ENCODE data around the gene PODXL2. TPM values are rescaled to one million over a fixed set of nuclear protein-coding genes. Genes with fewer than 3 reads are reported as not detected.

The PODXL2 gene
- total RNA-seq, 2 experiments from 2014 or later = 4.0 to 4.2 TPM

DNA sequence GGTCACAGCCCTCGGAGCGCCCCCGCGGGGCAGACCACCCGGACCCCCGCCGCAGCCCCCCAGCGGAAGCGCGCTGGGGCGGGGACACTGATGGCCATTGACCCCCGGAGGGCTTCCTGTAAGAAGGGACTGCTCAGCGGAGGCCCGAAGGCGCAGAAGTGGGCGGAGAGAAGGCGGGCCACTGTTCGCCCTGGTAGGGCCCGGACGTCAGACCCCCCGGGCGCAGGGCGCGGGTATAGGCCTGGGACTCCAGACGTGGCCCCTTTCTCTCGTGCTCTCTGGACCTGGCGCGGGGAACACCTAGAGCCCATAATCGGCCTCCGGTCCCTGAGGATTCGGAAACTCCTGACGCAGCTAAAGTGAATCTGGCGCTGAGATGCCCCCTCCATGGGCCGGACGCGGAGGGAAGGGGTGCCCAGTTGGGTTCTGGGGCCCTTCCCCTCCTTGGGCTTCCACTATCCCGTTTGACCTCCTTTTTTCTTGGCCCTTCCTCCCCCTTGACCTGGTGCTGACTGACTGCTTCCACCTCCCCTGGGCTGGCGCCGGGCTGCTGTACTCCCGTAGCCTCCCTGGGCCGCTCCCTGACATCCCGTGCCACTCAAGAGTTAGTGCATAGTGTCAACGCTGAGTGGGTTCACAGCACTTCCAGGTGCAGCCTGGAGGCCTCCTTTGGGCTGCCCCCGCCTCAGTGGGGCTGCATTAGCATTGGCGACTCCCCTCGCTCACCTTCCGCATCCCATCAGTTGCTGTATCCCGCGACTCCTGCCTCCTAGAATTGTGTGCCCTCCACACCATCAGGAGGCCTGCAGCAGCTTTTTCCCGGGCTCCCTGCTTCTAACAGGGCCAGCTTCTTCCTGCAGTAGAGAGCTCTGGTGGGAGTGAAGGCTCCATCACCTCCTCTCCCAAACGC lies 44.5 kb downstream of the PODXL2 start:
- intact Hi-C loops (cut with DNase I, micrococcal nuclease) = loop anchor here (2.0 to 10.0 kb wide), 16 partner anchors 45 to 1756 kb away; partner anchors contain the start of genes TPRA1 (in 2 of the 2), EEFSEC (in 1 of the 2), KLF15 (in 1 of the 2) and MCM2 (in 1 of the 2)
- ChIA-PET CTCF (no interaction called here), POLR2A (interaction anchor here (0.8 to 3.2 kb wide), 10 partner anchors 8 to 1589 kb away, joined by 3 to 23 read pairs (median 5); partner anchors contain the start of genes MCM2, SLC41A3 and TPRA1)
- ATAC-seq (ENCODE audit: poor library complexity) (peak; percentile 50), DNase-seq (peak in 11 of 14 experiments; percentile 38 to 76 (median 53))
- Mint-ChIP-seq H3K4me3 (peak overlapping the region; percentile 94), H3K27ac (peak overlapping the region; percentile 98), H3K9me3 (no peaks in the 10 kb centered on the region), H3K27me3 (no peaks in the 10 kb centered on the region), H3K36me3 (ENCODE audit: low read depth) (peaks cover 33% of the 10 kb centered on the region), H3K4me1 (ENCODE audit: low read depth) (peaks cover 41% of the 10 kb centered on the region)
- peak overlapping the region; percentile 47 to 61 for H3K27ac ChIP-seq (ENCODE audit: low read depth in 1 of 2, low read length in 2 of 2)
- H3K9me3 ChIP-seq (ENCODE audit: control insufficient read depth in 1 of 2, insufficient read depth in 1 of 2, low read length in 2 of 2) = no peaks in the 10 kb centered on the region
- peak overlapping the region; percentile 73 for H3K4me3 ChIP-seq (ENCODE audit: low read length)
- H3K36me3 ChIP-seq (ENCODE audit: insufficient read depth, low read length) = peaks cover 24% of the 10 kb centered on the region
- H3K4me1 ChIP-seq (ENCODE audit: insufficient read depth, low read length) = peaks cover 35% of the 10 kb centered on the region
- TF ChIP-seq, protein P1, sequence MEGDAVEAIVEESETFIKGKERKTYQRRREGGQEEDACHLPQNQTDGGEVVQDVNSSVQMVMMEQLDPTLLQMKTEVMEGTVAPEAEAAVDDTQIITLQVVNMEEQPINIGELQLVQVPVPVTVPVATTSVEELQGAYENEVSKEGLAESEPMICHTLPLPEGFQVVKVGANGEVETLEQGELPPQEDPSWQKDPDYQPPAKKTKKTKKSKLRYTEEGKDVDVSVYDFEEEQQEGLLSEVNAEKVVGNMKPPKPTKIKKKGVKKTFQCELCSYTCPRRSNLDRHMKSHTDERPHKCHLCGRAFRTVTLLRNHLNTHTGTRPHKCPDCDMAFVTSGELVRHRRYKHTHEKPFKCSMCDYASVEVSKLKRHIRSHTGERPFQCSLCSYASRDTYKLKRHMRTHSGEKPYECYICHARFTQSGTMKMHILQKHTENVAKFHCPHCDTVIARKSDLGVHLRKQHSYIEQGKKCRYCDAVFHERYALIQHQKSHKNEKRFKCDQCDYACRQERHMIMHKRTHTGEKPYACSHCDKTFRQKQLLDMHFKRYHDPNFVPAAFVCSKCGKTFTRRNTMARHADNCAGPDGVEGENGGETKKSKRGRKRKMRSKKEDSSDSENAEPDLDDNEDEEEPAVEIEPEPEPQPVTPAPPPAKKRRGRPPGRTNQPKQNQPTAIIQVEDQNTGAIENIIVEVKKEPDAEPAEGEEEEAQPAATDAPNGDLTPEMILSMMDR (IDR thresholded peaks at IDR 0.05) = no peak
- no peaks in the 10 kb centered on the region for H3K27me3 ChIP-seq (ENCODE audit: control insufficient read depth in 1 of 2, insufficient read depth in 2 of 2, low read length in 2 of 2)

DNA sequence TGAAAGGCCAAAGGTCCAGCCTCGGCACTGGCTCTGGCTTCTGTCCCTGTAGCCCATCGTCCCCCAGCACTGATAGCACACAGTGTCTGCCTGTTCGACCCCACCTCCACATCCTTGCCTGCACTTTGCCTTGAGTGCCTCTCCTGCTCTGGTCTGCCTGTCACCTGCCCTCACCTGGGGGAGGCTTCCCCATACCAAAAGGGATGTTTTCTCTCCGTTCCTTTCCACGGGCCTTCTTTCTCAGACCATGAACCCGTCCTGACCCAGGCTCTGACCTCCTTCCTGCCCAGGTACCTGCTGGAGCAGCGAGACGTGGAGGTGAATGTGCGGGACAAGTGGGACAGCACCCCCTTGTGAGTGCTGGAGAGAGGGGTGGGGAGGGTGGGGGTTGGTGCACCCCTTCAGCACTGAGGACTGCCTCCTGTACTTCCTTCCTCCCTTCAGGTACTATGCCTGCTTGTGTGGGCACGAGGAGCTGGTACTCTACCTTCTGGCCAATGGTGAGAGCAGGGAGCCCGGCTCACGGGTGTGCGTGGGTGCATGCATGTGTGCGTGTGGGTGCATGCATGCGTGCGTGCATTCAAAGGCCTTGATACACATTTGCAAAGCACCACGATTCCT lies 45.2 kb downstream of the PODXL2 start:
- CTCF ChIA-PET = no interaction called here
- Mint-ChIP-seq H3K27me3 (no peaks in the 10 kb centered on the region), H3K9me3 (no peaks in the 10 kb centered on the region), H3K27ac (peak overlapping the region; percentile 98), H3K36me3 (ENCODE audit: low read depth) (peaks cover 41% of the 10 kb centered on the region), H3K4me3 (peak overlapping the region; percentile 94), H3K4me1 (ENCODE audit: low read depth) (peaks cover 43% of the 10 kb centered on the region)
- intact Hi-C loops (cut with DNase I, micrococcal nuclease) = loop anchor here (5.0 to 10.0 kb wide), 13 partner anchors 82 to 1757 kb away; partner anchors contain the start of genes EEFSEC (in 1 of the 2), KLF15 (in 1 of the 2), PLXNA1 (in 1 of the 2) and RAB7A (in 1 of the 2)
- POLR2A ChIA-PET = interaction anchor here (1.2 to 3.2 kb wide), 2 partner anchors 10 to 23 kb away, joined by 3 to 18 read pairs; no protein-coding TSS in a partner anchor
- peaks cover 31% of the 10 kb centered on the region for H3K36me3 ChIP-seq (ENCODE audit: insufficient read depth, low read length)
- peak overlapping the region in 1 of 2 donors; percentile 47 for H3K27ac ChIP-seq (ENCODE audit: low read depth in 1 of 2, low read length in 2 of 2)
- H3K4me3 ChIP-seq (ENCODE audit: low read length) = peak overlapping the region; percentile 73
- H3K9me3 ChIP-seq (ENCODE audit: control insufficient read depth in 1 of 2, insufficient read depth in 1 of 2, low read length in 2 of 2) = no peaks in the 10 kb centered on the region
- DNase-seq = peak in 5 of 14 experiments; percentile 11 to 40 (median 32)
- peaks cover 41% of the 10 kb centered on the region for H3K4me1 ChIP-seq (ENCODE audit: insufficient read depth, low read length)
- no peak for ATAC-seq (ENCODE audit: poor library complexity)
- TF ChIP-seq, protein P1 (IDR thresholded peaks at IDR 0.05) = no peak
- H3K27me3 ChIP-seq (ENCODE audit: control insufficient read depth in 1 of 2, insufficient read depth in 2 of 2, low read length in 2 of 2) = no peaks in the 10 kb centered on the region

DNA sequence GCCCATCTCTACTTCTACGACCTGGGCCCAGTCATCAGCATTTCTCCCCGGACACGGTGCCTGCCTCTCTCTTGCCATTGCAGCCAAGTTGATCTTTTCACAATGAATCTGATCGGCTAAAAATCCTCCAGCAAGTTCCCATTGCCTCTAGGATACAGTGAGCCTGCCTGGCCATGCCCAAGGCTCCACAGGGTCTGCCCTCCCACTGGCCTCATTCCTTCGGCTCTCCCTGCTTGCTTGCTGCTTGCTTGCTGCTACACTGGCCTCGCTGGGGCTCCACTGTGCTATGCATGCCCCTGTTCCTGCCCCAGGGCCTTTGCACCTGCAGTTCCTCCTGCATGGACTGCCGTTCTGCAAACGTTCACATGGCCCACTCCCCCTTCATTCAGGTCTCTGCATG lies 45.8 kb downstream of the PODXL2 start:
- Histone ChIP-seq H3K9me3 (ENCODE audit: control insufficient read depth in 1 of 2, insufficient read depth in 1 of 2, low read length in 2 of 2) (no peaks in the 10 kb centered on the region), H3K4me3 (ENCODE audit: low read length) (no peak overlapping the region), H3K27me3 (ENCODE audit: control insufficient read depth in 1 of 2, insufficient read depth in 2 of 2, low read length in 2 of 2) (no peaks in the 10 kb centered on the region), H3K4me1 (ENCODE audit: insufficient read depth, low read length) (peaks cover 41% of the 10 kb centered on the region), H3K36me3 (ENCODE audit: insufficient read depth, low read length) (peaks cover 34% of the 10 kb centered on the region), H3K27ac (ENCODE audit: low read depth in 1 of 2, low read length in 2 of 2) (no peak overlapping the region)
- peaks cover 42% of the 10 kb centered on the region for H3K36me3 Mint-ChIP-seq (ENCODE audit: low read depth)
- H3K27me3 Mint-ChIP-seq = no peaks in the 10 kb centered on the region
- DNase-seq (peak in 2 of 14 experiments; percentile 15 to 25), ATAC-seq (ENCODE audit: poor library complexity) (no peak)
- H3K4me3 Mint-ChIP-seq = peak overlapping the region; percentile 94
- no peaks in the 10 kb centered on the region for H3K9me3 Mint-ChIP-seq
- ChIA-PET POLR2A (interaction anchor here (1.2 to 3.2 kb wide), 2 partner anchors 9 to 22 kb away, joined by 3 to 18 read pairs; no protein-coding TSS in a partner anchor), CTCF (no interaction called here)
- TF ChIP-seq, protein P1 (IDR thresholded peaks at IDR 0.05) = no peak
- intact Hi-C loops (cut with DNase I, micrococcal nuclease) = loop anchor here (5.0 to 10.0 kb wide), 13 partner anchors 82 to 1757 kb away; partner anchors contain the start of genes EEFSEC (in 1 of the 2), KLF15 (in 1 of the 2), PLXNA1 (in 1 of the 2) and RAB7A (in 1 of the 2)
- peak overlapping the region; percentile 98 for H3K27ac Mint-ChIP-seq
- H3K4me1 Mint-ChIP-seq (ENCODE audit: low read depth) = peaks cover 43% of the 10 kb centered on the region

Data from CD4-positive, alpha-beta T cell (primary cell).